Measurements from ENCODE around the gene TMPRSS11B. TPM values are rescaled to one million over a fixed set of nuclear protein-coding genes. Genes with fewer than 3 reads are reported as not detected.
"Not testable (repeated sequence)": the region's sequence is repeated elsewhere in the genome, so short reads cannot be mapped to it uniquely, and the experiment has no call there.

TMPRSS11B gene
- total RNA-seq, 1 experiment from 2014 or later = not detected

DNA sequence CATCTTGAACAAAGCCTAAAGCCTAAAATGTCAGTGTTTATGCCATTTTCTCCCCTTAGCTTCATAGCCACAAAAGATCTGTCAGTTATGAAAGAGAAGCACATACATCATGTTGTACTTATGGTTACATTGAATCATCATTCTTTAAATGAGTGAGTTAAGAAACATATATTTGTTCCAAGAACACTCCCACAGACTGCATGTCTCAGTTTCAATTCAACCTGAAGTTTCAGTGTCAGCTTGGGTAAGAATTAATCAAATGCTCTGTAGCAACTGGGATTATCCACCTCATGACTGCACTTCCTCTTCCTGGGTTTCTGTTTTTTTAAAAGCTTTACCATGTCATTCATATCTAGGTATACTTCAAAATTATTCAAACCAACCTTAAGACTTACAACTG is 3.9 kb upstream of the TMPRSS11B start:
- in situ Hi-C loops (cut with HindIII; ENCODE audit: low pct_unique_long_range_greater_than_20kb, low sequenced_read_pairs) = no loop called here

GRCh38 chr4:68240620-68241019 is 4.9 kb downstream of the TMPRSS11B start:
- no peak for DNase-seq (ENCODE audit: low read depth)
- in situ Hi-C loops (cut with HindIII; ENCODE audit: low pct_unique_long_range_greater_than_20kb, low sequenced_read_pairs) = no loop called here

More for the DNA sequence above, 3.9 kb upstream of the TMPRSS11B start:
- DNase-seq (ENCODE audit: low read depth) = no peak

GRCh38 chr4:68228568-68228967 is 16.9 kb downstream of the TMPRSS11B start:
- no peak for DNase-seq (ENCODE audit: low read depth)
- in situ Hi-C loops (cut with HindIII; ENCODE audit: low pct_unique_long_range_greater_than_20kb, low sequenced_read_pairs) = no loop called here

DNA sequence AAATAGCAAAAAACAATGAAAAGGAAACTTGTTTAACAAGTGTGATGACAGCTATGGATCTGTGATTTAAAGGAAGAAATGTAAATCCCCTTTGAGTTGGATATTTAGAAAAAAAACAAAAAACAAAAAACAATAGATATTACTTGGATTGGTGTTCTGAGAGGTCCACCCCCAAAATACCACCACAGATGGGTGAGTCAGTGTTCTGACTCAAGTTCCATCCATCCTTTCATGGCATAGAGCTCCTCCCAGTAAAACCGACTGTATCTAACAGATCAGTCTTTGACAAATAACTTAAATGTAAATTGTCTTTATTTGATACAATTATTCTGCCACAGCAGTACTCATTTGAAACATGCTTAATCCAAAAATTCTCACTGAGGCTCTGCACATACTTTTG is 27.4 kb downstream of the TMPRSS11B start:
- no peak for DNase-seq (ENCODE audit: low read depth)
- in situ Hi-C loops (cut with HindIII; ENCODE audit: low pct_unique_long_range_greater_than_20kb, low sequenced_read_pairs) = no loop called here

- DNase-seq (ENCODE audit: low read depth) = no peak
- in situ Hi-C loops (cut with HindIII; ENCODE audit: low pct_unique_long_range_greater_than_20kb, low sequenced_read_pairs) = no loop called here
These were observed 29.0 kb downstream of the TMPRSS11B start for GRCh38 chr4:68216501-68216900.

DNA sequence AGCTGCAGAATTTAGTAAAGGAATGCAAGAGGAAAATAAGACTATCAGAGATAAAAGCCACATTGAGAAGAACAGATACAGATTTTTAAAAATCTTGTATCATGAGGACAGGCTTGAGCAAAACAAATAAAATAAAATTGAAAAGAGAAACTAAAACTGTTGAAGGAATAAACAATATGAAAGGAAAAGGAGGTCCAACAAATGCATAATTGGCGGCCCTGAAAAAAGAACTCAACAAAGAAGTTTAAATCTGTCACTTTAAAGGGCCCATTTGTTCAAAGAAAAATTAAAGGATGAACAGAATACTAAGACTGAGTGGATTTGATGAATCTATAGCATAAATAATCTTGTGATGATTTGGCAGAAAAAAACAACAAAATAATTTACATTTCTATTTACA is 36.5 kb downstream of the TMPRSS11B start:
- no peak for DNase-seq (ENCODE audit: low read depth)
- in situ Hi-C loops (cut with HindIII; ENCODE audit: low pct_unique_long_range_greater_than_20kb, low sequenced_read_pairs) = no loop called here

GRCh38 chr4:68194305-68194704 is 51.2 kb downstream of the TMPRSS11B start:
- not testable (repeated sequence) for DNase-seq (ENCODE audit: low read depth)

DNA sequence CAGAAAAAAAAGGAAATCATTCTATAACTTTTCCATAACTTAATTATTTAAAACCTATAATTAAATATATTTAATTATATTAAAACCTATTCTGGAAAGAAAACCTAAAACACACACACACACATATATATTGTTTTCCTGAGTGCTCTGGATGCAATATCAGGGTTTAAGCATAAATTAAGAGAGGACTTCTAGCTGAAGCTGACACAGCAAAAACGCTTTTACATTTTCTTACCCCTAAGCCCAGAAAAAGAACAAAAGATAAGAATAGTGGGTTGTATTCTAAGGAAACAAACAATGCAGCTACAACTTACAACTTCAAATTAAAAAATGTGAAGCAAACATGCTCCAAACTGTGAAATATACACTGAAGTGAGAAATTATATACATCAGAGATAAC is 52.3 kb downstream of the TMPRSS11B start:
- in situ Hi-C loops (cut with HindIII; ENCODE audit: low pct_unique_long_range_greater_than_20kb, low sequenced_read_pairs) = no loop called here
- no peak for DNase-seq (ENCODE audit: low read depth)

More at GRCh38 chr4:68194305-68194704, 51.2 kb downstream of the TMPRSS11B start:
- in situ Hi-C loops (cut with HindIII; ENCODE audit: low pct_unique_long_range_greater_than_20kb, low sequenced_read_pairs) = not testable (repeated sequence)

GRCh38 chr4:68187145-68187544 is 58.3 kb downstream of the TMPRSS11B start:
- no peak for DNase-seq (ENCODE audit: low read depth)
- in situ Hi-C loops (cut with HindIII; ENCODE audit: low pct_unique_long_range_greater_than_20kb, low sequenced_read_pairs) = no loop called here

GRCh38 chr4:68184923-68185322 is 60.6 kb downstream of the TMPRSS11B start:
- DNase-seq (ENCODE audit: low read depth) = no peak
- in situ Hi-C loops (cut with HindIII; ENCODE audit: low pct_unique_long_range_greater_than_20kb, low sequenced_read_pairs) = no loop called here

GRCh38 chr4:68183417-68183816 is 62.1 kb downstream of the TMPRSS11B start:
- in situ Hi-C loops (cut with HindIII; ENCODE audit: low pct_unique_long_range_greater_than_20kb, low sequenced_read_pairs) = no loop called here
- no peak for DNase-seq (ENCODE audit: low read depth)

DNA sequence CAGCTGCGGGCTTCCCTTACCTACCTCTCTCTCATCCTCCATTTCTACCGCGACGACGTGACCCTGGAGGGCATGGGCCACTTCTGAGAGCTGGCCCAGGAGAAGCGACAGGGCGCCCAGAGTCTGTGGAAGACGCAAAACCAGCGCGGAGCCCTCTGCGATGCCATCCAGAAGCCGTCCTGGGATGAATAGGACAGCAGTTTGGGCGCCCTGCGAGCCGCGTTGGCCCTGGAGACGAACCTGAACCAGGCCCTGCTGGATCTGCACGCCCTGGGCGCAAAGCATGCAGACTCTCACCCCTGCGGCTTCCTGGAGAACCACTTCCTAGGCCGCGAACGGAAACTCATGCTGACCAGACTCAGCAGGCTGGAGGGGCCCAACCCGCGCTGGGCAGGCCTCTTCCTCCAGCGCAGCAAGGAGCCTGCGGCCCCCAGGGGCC is 63.1 kb downstream of the TMPRSS11B start:
- DNase-seq (ENCODE audit: low read depth) = no peak
- in situ Hi-C loops (cut with HindIII; ENCODE audit: low pct_unique_long_range_greater_than_20kb, low sequenced_read_pairs) = no loop called here

GRCh38 chr4:68180849-68181526 is 64.5 kb downstream of the TMPRSS11B start:
- in situ Hi-C loops (cut with HindIII; ENCODE audit: low pct_unique_long_range_greater_than_20kb, low sequenced_read_pairs) = no loop called here
- peak; percentile 8 for DNase-seq (ENCODE audit: low read depth)

GRCh38 chr4:68176904-68177303 is 68.6 kb downstream of the TMPRSS11B start:
- DNase-seq (ENCODE audit: low read depth) = no peak
- in situ Hi-C loops (cut with HindIII; ENCODE audit: low pct_unique_long_range_greater_than_20kb, low sequenced_read_pairs) = no loop called here

Other genes with a start within 250 kb of the TMPRSS11B start
- gene TMPRSS11F, start 115.8 kb downstream of the TMPRSS11B start, total RNA-seq (2014; rRNA removed; shearing (Covaris generic); ENCODE audit: low replicate concordance) = not detected in 2 replicates
- gene YTHDC1, start 104.4 kb upstream of the TMPRSS11B start, total RNA-seq (2014; rRNA removed; shearing (Covaris generic); ENCODE audit: low replicate concordance) = 8.2 and 9.7 TPM in 2 replicates
- gene TMPRSS11E, start 201.8 kb upstream of the TMPRSS11B start, total RNA-seq (2014; rRNA removed; shearing (Covaris generic); ENCODE audit: low replicate concordance) = 0.96 TPM in 1 of 2 replicates, not detected in the other

All from Caki2 (cell line).